WTC11 (cell line): ENCODE measurements around the gene AP1S1.

Experiments
- CBFB ChIP-seq: sonication (generic); formaldehyde crosslinking; IDR thresholded peaks from 2 replicates; pipeline ENCODE4 v1.8.1; 2022; ENCODE audit warnings: mild to moderate bottlenecking, low read depth, missing genetic modification reagents
- CTCF ChIP-seq: fragments of 200-600 bp; IDR thresholded peaks from 2 replicates; pipeline ENCODE4 v1.8.0; 2022; ENCODE audit warnings: antibody characterized with exemption
- FOXP4 ChIP-seq: sonication (generic); formaldehyde crosslinking; IDR thresholded peaks from 2 replicates; pipeline ENCODE4 v1.8.0; 2022; ENCODE audit warnings: mild to moderate bottlenecking, missing genetic modification reagents
- GTF2I ChIP-seq: fragments of 250-450 bp; sonication (Bioruptor Pico); conservative IDR thresholded peaks from 2 replicates; pipeline ENCODE4 v1.4.0; 2021; ENCODE audit warnings: mild to moderate bottlenecking
- MXD4 ChIP-seq: fragments of 250-450 bp; sonication (Bioruptor Pico); IDR thresholded peaks from 2 replicates; pipeline ENCODE4 v1.8.0; 2021; ENCODE audit warnings: mild to moderate bottlenecking, moderate library complexity, borderline replicate concordance
- NFYB ChIP-seq: sonication (generic); formaldehyde crosslinking; conservative IDR thresholded peaks from 2 replicates; pipeline ENCODE4 v1.8.0; 2022; ENCODE audit warnings: low read depth, missing genetic modification reagents
- NR1H2 ChIP-seq: sonication (generic); formaldehyde crosslinking; IDR thresholded peaks from 2 replicates; pipeline ENCODE4 v1.9.0; 2021; ENCODE audit warnings: mild to moderate bottlenecking, moderate library complexity, missing genetic modification reagents
- TCF7 ChIP-seq: sonication (generic); formaldehyde crosslinking; IDR thresholded peaks from 2 replicates; pipeline ENCODE4 v1.8.0; 2022; ENCODE audit warnings: mild to moderate bottlenecking, low read depth, missing genetic modification reagents, moderate library complexity
- TP53 ChIP-seq: sonication (generic); formaldehyde crosslinking; IDR thresholded peaks from 2 replicates; pipeline ENCODE4 v1.8.1; 2023; ENCODE audit warnings: mild to moderate bottlenecking, missing genetic modification reagents
- USF2 ChIP-seq: sonication (generic); formaldehyde crosslinking; IDR thresholded peaks from 2 replicates; pipeline ENCODE4 v1.8.1; 2023; ENCODE audit warnings: mild to moderate bottlenecking, missing genetic modification reagents, moderate library complexity
- ZNF138 ChIP-seq: sonication (generic); formaldehyde crosslinking; conservative IDR thresholded peaks from 2 replicates; pipeline ENCODE4 v1.8.1; 2022; ENCODE audit warnings: mild to moderate bottlenecking, moderate library complexity, missing genetic modification reagents

- no peak for TF ChIP-seq MXD4
- TF ChIP-seq CTCF = no peak
- no peak for TF ChIP-seq ZNF138 (CRISPR knock-in tag)
- no peak for TF ChIP-seq USF2 (CRISPR knock-in tag)
- TF ChIP-seq GTF2I (CRISPR knock-in tag) = no peak
- TF ChIP-seq NFYB = no peak
- TF ChIP-seq NR1H2 = no peak
- TF ChIP-seq FOXP4 = no peak
- no peak for TF ChIP-seq TCF7 (CRISPR knock-in tag)
- TF ChIP-seq CBFB (CRISPR knock-in tag) = no peak
- TF ChIP-seq TP53 (CRISPR knock-in tag) = no peak
Observed at GRCh38 chr7:101169110-101169837, 15.0 kb downstream of the AP1S1 start.
